Neural crest cell (in vitro differentiated cells): Measurements from ENCODE around the gene CACNB4. TPM values are rescaled to one million over a fixed set of nuclear protein-coding genes. Genes with fewer than 3 reads are reported as not detected.

ENCODE experiments used
- DNase-seq: peaks from one replicate; pipeline ENCODE4 v3.0.0; 2021; ENCODE audit warnings: low read depth, mixed read lengths, low spot score
- H3K27ac Mint-ChIP-seq: one replicate; pipeline ENCODE4 v1.8.0; 2021; ENCODE audit warnings: mild to moderate bottlenecking, mixed read lengths; ENCODE audit not compliant: unreplicated experiment
- H3K27me3 Mint-ChIP-seq: 2 replicates; pipeline ENCODE4 v1.8.0; 2021; ENCODE audit warnings: low read depth, mild to moderate bottlenecking, mixed read lengths
- H3K36me3 Mint-ChIP-seq: 2 replicates; pipeline ENCODE4 v1.8.0; 2021; ENCODE audit warnings: low read depth, mild to moderate bottlenecking, mixed read lengths
- H3K4me1 Mint-ChIP-seq: 2 replicates; pipeline ENCODE4 v1.8.0; 2021; ENCODE audit warnings: mixed read lengths
- H3K4me3 Mint-ChIP-seq: one replicate; pipeline ENCODE4 v1.8.0; 2021; ENCODE audit warnings: mild to moderate bottlenecking, mixed read lengths
- H3K9me3 Mint-ChIP-seq: 2 replicates; pipeline ENCODE4 v1.8.0; 2021; ENCODE audit warnings: mixed read lengths
- total RNA-seq: library from RNA; stranded (reverse); gene quantifications from 2 replicates; pipeline ENCODE4 v1.2.1, GENCODE V29; 2021
- TF ChIP-seq, protein P1 (sequence below): fragments of 200-600 bp; sonication (generic); conservative IDR thresholded peaks from 2 replicates; pipeline ENCODE4 v1.5.0; 2021; ENCODE audit warnings: antibody characterized with exemption, mild to moderate bottlenecking

Gene CACNB4
- total RNA-seq, 1 donor from 2014 or later, result 6.9 TPM

GRCh38 chr2:151978709-151979108 is 120.1 kb downstream of the CACNB4 start:
- no peak overlapping the region for H3K4me3 Mint-ChIP-seq
- DNase-seq, result no peak
- TF ChIP-seq, protein P1, sequence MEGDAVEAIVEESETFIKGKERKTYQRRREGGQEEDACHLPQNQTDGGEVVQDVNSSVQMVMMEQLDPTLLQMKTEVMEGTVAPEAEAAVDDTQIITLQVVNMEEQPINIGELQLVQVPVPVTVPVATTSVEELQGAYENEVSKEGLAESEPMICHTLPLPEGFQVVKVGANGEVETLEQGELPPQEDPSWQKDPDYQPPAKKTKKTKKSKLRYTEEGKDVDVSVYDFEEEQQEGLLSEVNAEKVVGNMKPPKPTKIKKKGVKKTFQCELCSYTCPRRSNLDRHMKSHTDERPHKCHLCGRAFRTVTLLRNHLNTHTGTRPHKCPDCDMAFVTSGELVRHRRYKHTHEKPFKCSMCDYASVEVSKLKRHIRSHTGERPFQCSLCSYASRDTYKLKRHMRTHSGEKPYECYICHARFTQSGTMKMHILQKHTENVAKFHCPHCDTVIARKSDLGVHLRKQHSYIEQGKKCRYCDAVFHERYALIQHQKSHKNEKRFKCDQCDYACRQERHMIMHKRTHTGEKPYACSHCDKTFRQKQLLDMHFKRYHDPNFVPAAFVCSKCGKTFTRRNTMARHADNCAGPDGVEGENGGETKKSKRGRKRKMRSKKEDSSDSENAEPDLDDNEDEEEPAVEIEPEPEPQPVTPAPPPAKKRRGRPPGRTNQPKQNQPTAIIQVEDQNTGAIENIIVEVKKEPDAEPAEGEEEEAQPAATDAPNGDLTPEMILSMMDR, result no peak
- H3K9me3 Mint-ChIP-seq, result no peaks in the 10 kb centered on the region
- peaks cover 5% of the 10 kb centered on the region for H3K4me1 Mint-ChIP-seq
- H3K36me3 Mint-ChIP-seq, result no peaks in the 10 kb centered on the region
- H3K27me3 Mint-ChIP-seq, result no peaks in the 10 kb centered on the region
- no peak overlapping the region for H3K27ac Mint-ChIP-seq

GRCh38 chr2:151977631-151978030 is 121.2 kb downstream of the CACNB4 start:
- H3K36me3 Mint-ChIP-seq, result no peaks in the 10 kb centered on the region
- H3K27ac Mint-ChIP-seq, result no peak overlapping the region
- TF ChIP-seq, protein P1, result no peak
- H3K4me1 Mint-ChIP-seq, result peaks cover 15% of the 10 kb centered on the region
- DNase-seq, result no peak
- H3K27me3 Mint-ChIP-seq, result no peaks in the 10 kb centered on the region
- no peak overlapping the region for H3K4me3 Mint-ChIP-seq
- H3K9me3 Mint-ChIP-seq, result no peaks in the 10 kb centered on the region

GRCh38 chr2:151976945-151977353 is 121.9 kb downstream of the CACNB4 start:
- no peak for DNase-seq
- Mint-ChIP-seq H3K27ac (no peak overlapping the region), H3K9me3 (no peaks in the 10 kb centered on the region), H3K36me3 (no peaks in the 10 kb centered on the region), H3K4me1 (peaks cover 21% of the 10 kb centered on the region), H3K4me3 (no peak overlapping the region), H3K27me3 (no peaks in the 10 kb centered on the region)
- TF ChIP-seq, protein P1, result no peak

DNA sequence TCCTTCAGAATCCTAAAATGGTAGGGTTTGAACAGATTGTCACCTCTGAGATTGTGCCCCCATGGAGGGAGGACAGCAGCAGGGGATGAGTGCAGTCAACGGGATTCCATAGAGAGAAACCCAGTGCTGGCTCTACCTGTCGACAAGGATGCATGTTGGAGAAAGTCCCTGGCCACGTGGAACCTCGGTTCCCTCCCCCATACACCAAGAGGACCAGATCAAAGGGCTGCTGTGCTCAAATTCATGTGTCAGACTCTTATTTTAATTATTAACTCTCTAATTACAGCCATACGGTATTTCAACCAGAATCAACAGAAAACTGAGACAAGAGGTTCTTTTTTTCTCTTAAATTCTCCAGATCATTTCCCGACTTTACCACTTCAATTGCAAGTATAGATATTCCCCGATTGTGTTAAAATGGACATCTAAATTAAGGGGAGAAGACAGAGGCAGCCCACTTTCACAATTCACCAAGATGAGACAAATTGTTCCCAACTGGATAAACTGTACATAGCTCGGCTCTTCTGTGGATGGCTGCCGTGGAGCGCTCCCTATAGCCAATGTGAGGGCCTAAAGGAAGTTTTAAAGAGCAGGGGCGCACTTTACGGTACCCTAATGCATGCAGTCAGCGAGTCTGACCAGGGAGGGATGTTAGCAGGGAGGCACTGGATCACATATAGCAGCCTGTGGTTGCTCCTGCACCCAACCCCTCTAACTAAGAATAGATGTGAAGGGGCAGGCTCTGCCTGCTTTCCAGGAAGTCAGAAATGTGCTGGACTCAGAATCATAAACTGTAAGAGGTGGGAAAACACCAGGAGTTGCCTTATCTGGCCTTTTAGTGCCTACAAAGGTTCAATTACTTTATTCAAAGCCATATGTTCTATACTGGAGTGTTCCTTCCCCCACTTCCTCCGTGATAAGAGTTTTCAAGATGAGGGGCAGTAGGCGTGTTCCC is 123.1 kb downstream of the CACNB4 start:
- Mint-ChIP-seq H3K4me1 (peaks cover 21% of the 10 kb centered on the region), H3K27ac (no peak overlapping the region), H3K4me3 (no peak overlapping the region), H3K9me3 (no peaks in the 10 kb centered on the region), H3K36me3 (peaks cover 3% of the 10 kb centered on the region), H3K27me3 (no peaks in the 10 kb centered on the region)
- DNase-seq, result no peak
- TF ChIP-seq, protein P1, result no peak

- no peak for DNase-seq
- TF ChIP-seq, protein P1, result no peak
- Mint-ChIP-seq H3K27ac (no peak overlapping the region), H3K4me3 (no peak overlapping the region), H3K27me3 (no peaks in the 10 kb centered on the region), H3K9me3 (no peaks in the 10 kb centered on the region), H3K4me1 (peaks cover 21% of the 10 kb centered on the region), H3K36me3 (peaks cover 3% of the 10 kb centered on the region)
Observed at GRCh38 chr2:151974988-151975387, 123.9 kb downstream of the CACNB4 start.
